GM12864 (cell line): Measurements from ENCODE around the gene PLAU.

Experiments used
- DNase-seq: peaks from one replicate; pipeline ENCODE4 v3.0.0-alpha.2; 2011; ENCODE audit warnings: low read depth
- H3K4me3 ChIP-seq: 2 replicates; pipeline ENCODE4 v1.5.1; 2011; ENCODE audit warnings: mild to moderate bottlenecking, low read depth, low read length, control low read depth
- TF ChIP-seq, protein P1 (sequence below): IDR thresholded peaks from 2 replicates; pipeline ENCODE4 v1.5.1; 2011; ENCODE audit warnings: low read depth, mild to moderate bottlenecking, moderate library complexity, low read length, control low read depth, inconsistent platforms; ENCODE audit errors: missing control alignments

The PLAU gene

DNA sequence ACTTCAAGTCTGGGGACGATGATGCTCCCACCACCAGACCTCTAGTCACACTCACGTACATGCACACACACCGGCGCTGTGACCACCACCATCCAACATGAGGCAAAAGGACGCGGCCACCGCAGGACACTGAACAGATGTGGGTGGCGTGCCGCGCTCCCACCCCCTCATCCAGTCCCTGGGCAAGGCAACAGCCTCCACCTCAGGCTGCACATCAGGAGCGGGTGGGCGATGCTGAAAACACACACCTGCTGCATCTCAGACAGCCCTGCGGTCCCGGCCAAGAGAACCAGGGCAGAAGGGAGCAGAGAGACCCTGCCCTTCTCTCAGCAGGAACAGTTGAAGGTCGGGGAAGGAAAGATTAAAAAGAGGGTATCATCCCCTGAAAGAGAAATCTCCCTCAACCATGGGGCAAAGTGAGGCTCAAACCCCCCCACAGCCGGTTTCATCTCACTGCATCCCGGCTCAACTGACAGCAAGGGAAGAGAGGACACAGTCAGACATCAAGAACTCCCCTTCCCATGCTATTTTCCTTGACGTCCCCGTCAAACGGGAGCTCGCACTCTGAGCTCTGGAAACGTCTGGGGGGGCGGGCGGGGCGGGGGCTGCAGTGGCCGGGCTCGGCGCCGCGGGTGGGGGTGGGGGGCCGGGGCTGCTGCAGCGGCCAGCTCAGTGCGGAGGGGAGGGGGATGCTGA is 37.6 kb upstream of the PLAU start:
- no peak for DNase-seq
- peak overlapping the region; percentile 10 for H3K4me3 ChIP-seq
- TF ChIP-seq, protein P1, sequence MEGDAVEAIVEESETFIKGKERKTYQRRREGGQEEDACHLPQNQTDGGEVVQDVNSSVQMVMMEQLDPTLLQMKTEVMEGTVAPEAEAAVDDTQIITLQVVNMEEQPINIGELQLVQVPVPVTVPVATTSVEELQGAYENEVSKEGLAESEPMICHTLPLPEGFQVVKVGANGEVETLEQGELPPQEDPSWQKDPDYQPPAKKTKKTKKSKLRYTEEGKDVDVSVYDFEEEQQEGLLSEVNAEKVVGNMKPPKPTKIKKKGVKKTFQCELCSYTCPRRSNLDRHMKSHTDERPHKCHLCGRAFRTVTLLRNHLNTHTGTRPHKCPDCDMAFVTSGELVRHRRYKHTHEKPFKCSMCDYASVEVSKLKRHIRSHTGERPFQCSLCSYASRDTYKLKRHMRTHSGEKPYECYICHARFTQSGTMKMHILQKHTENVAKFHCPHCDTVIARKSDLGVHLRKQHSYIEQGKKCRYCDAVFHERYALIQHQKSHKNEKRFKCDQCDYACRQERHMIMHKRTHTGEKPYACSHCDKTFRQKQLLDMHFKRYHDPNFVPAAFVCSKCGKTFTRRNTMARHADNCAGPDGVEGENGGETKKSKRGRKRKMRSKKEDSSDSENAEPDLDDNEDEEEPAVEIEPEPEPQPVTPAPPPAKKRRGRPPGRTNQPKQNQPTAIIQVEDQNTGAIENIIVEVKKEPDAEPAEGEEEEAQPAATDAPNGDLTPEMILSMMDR, result no peak

DNA sequence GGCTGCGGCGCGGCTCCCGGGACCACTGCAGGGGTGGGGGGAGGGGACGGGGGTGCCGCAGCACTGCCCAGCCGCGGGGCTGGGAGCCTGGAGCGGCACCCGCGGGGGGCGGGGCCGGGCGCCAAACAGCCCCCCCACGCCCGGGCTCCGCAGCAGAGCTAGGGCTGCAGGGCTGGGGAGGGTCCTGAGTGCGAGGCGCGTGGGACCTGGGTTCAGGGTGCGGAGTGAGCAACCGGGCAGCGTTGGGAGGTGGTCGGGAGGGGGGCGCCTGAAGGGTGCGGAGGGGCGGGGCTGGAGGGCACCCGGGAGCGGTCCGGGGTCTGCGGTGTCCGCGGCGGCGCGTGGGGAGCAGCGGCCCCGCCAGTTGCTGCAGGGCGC is 37.1 kb upstream of the PLAU start:
- H3K4me3 ChIP-seq, result peak overlapping the region; percentile 63
- TF ChIP-seq, protein P1, result no peak
- no peak for DNase-seq

DNA sequence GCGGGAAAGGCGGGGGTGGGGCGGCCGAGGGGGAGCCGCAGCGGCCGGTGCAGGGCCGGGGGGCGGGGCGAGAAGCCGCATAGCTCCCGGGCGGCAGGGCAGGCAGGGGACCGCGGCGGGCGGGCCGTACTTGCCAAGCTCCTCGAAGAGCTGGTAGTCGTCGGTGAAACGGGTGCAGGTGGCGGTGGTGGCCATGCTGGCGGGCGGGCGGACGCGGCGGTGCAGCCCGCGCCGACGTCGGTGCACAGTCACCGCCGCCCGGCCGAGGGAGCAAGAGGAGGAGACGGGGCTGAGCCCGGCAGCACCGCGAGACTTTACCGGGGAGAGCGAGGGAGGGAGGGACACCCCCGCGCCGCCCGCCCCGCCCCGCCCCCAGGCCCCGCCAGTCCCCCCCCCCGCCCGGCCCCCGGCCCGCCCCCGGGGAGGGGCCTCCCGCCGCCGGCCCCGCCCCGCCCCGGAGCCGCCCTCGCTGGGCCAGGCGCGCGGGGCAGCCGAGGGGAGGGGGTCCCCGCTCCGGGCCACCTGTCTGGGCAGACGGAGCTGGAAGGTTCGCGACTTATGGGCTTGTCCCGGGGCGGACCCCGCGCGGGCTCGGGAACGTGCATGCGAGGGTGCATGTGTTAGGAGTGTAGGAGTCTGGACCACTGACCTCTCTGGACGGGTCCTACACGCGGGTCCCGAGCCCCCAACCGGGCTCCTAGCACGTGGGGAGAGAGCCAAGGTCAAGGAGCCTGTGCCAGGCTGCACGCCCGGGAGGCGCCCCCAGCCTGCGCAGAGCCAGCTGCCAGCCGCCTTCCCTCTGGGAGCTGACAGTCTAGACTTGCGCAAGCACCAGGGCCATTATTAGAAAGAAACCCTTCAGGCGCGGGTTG is 36.4 kb upstream of the PLAU start, which contains the start of gene CAMK2G:
TSS of gene CAMK2G (minus strand) at position 289 of the 872 bp plus-strand sequence. CDS start at position 195, 94 bp downstream.
- no peak for DNase-seq
- H3K4me3 ChIP-seq, result peak within 1 kb of the TSS; percentile 79
- TF ChIP-seq, protein P1, result no peak

DNA sequence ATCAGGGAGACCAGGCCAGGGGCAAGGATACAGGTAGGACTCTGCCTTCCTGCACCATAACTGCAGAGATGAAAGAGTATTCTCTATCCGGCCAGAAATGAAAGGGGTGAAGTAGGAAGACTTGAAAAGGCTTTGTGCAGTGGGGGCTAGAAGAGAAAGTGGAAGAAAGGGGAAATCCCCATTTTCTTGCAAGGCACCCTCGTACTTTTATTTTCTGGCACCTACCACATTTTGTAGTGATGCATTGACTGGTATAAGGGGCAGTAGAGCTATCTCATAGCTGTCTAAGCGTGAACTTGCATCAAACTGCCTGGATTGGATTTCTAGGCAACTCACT is 35.8 kb upstream of the PLAU start:
- DNase-seq, result no peak
- TF ChIP-seq, protein P1, result no peak
- H3K4me3 ChIP-seq, result peak overlapping the region; percentile 79

DNA sequence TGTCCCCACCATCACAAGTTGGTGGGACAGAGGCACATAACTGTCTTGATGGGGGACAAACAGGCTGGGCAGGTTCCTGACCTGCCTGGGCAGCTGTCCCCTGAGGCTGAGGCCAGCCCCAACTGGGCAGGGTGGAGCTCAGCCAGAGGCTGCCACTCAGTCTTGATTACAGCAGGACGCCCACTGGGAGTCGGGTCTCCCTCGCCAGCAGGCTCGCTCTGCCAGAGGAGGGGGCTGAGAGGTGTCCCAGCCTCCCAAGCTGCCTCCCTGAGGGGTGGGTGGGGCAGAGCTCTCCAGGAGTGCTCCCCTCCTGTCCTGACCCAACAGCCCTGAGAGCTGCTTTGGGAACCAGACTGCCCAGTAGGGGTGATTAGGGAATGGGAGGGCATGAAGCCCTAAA is 34.8 kb upstream of the PLAU start:
- TF ChIP-seq, protein P1, result no peak
- H3K4me3 ChIP-seq, result no peak overlapping the region
- no peak for DNase-seq

DNA sequence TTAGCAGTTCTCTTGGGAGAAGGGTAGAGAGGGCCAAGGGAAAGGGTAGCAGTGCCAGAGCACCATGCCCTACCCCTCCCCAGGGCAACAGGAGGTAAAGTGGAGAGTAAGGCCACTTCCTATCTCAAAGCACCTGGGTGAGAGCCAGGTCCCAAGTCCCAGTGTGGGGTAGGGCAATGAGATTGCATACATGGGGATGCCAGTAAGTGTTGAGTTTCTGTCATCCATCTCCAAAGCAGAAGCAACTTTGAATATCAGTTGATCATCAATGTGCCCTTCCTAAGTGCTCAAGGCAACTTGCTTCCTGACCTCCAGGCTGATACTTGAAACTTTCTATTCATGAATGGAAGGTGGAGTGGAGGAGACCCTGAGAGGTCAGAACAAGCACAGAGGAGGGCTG is 34.4 kb upstream of the PLAU start:
- TF ChIP-seq, protein P1, result no peak
- no peak overlapping the region for H3K4me3 ChIP-seq
- no peak for DNase-seq
